ENCODE results near the gene BLOC1S6.

BLOC1S6 gene, protein sequence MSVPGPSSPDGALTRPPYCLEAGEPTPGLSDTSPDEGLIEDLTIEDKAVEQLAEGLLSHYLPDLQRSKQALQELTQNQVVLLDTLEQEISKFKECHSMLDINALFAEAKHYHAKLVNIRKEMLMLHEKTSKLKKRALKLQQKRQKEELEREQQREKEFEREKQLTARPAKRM

DNA sequence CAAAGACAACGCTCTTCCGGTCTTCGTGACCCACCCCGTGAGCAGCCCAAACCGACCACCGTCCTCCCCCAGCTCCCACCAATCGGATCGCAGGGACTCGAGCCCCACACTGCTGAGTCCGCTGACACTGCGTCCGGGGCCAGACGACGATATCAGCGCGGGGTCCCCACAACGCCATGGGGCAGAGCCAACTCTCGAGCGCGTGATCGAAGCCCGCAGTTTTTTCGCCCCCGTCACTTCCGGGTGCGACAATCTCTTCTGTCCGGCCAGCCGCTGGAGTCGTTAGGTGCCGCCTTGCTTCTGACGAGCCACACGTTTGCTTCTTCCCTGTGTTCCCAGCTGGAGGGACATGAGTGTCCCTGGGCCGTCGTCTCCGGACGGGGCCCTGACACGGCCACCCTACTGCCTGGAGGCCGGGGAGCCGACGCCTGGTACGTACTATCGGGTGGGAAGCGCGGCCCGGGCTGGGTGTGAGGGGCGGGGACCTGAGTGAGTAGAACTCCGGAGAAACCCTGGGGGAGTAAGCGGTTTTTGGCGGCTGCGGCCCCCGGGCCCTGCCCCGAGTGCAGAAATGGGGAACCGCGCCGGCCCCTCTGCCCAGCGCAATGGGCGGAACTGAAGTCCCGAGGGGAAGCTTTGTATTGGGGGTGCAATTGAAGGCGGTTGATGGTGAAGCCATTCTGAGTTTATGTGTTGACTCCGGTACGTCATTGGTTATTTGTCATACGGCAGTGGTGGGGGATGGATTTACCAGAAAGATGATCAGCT is at the start of gene BLOC1S6:
BLOC1S6 (plus strand) TSS at position 285 of the 768 bp plus-strand sequence; CDS start at position 350, 65 bp downstream.
- DNase-seq (ENCODE audit: low spot score in 2 of 2) (peak; percentile 79 to 95), ATAC-seq (peak; percentile 90)
- H3K9me3 Mint-ChIP-seq, result no peaks in the 10 kb centered on the region
- peaks cover 25% of the 10 kb centered on the region for H3K4me1 Mint-ChIP-seq
- H3K4me3 Mint-ChIP-seq, result peak within 1 kb of the TSS; percentile 87
- H3K27ac Mint-ChIP-seq, result peak within 1 kb of the TSS; percentile 98
- peaks cover 13% of the 10 kb centered on the region for H3K36me3 Mint-ChIP-seq

DNA sequence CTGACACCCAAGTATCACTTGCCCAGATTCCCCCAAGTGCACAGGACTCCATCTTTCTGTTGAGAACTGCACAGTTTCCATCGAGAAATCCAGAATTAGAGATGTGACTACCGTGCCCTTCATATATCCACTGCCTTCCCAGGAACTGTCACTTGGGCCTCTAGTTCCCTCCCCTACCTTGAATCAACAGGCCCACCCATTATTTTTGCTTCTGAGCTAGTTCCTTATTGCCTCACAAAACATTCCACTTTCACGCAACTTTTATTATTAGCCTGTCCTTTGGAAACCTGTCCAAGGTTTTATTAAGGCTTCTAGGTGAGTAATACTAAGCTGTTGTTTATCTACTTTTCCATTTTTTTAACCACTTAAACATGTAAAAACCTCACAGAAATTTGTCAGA is 47.5 kb upstream of the BLOC1S6 start:
- no peak overlapping the region for H3K27ac Mint-ChIP-seq
- H3K4me3 Mint-ChIP-seq, result no peak overlapping the region
- DNase-seq (ENCODE audit: low spot score in 2 of 2) (no peak), ATAC-seq (no peak)
- no peaks in the 10 kb centered on the region for H3K9me3 Mint-ChIP-seq
- no peaks in the 10 kb centered on the region for H3K4me1 Mint-ChIP-seq
- H3K36me3 Mint-ChIP-seq, result no peaks in the 10 kb centered on the region

DNA sequence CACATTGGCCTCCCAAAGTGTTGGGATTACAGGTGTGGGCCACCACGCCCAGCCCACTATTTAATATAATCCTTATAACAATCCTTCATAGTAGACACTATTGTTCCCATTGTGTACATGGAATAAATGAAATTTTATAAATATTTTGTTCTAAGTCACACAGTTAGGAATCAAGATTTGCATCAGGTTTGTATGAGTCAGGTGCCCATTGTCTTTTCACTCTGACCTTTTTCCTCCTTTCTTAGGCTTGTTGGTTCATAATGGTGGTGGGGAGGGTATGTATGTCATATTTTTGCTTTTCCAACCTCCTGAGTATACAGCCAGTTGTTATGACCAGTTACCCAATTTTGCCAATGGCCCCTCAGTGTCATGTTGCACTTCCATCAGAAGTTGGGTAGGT is 46.6 kb upstream of the BLOC1S6 start:
- DNase-seq (ENCODE audit: low spot score in 2 of 2) (no peak), ATAC-seq (no peak)
- H3K27ac Mint-ChIP-seq, result no peak overlapping the region
- H3K36me3 Mint-ChIP-seq, result no peaks in the 10 kb centered on the region
- H3K4me1 Mint-ChIP-seq, result no peaks in the 10 kb centered on the region
- no peaks in the 10 kb centered on the region for H3K9me3 Mint-ChIP-seq
- H3K4me3 Mint-ChIP-seq, result no peak overlapping the region

DNA sequence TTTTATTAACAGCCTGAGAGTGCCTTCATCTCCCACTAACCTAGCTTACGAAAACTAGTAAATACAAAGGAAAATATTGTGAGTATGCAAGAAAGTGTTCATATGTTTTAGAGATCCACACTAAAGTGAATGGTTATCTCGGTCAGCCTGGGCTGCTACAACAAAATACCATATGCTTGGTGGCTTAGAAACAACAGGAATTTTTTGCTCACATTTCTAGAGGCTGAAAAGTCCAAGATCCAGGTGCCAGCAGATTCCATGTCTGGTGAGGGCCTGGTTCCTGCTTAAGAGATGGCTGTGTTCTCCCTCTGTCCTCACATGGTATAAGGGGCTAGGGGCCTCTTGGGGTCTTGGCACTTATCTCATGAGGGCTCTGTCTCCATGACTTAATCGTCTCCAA is 44.1 kb upstream of the BLOC1S6 start:
- Mint-ChIP-seq H3K36me3 (no peaks in the 10 kb centered on the region), H3K27ac (no peak overlapping the region), H3K4me1 (no peaks in the 10 kb centered on the region), H3K9me3 (no peaks in the 10 kb centered on the region), H3K4me3 (no peak overlapping the region)
- ATAC-seq (no peak), DNase-seq (ENCODE audit: low spot score in 2 of 2) (no peak)

DNA sequence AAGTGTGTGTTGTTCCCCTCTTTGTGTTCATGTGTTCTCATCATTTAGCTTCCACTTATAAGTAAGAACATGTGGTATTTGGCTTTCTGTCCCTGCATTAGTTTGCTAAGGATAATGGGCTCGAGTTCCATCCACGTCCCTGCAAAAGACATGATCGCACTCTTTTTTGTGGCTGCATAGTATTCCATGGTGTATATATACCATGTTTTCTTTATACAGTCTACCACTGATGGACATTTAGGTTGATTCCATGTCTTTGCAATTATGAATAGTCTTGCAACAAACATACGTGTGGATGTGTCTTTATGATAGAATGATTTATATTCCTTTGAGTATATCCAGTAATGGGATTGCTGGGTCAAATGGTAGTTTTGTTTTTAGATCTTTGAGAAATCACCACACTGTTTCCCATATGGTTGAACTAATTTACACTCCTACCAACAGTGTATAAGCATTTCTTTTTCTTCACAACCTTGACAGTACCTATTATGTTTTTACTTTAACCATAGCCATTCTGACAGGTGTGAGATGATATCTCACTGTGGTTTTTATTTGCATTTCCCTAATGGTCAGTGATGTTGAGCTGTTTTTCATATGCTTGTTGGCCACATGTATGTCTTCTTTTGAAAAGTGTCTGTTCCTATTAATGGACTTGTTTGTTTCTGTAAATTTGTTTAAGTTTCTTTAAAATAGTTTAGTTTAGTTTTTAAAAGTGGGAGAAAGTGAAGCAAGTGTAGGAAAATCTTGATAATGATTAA is 42.7 kb upstream of the BLOC1S6 start:
- no peaks in the 10 kb centered on the region for H3K4me1 Mint-ChIP-seq

DNA sequence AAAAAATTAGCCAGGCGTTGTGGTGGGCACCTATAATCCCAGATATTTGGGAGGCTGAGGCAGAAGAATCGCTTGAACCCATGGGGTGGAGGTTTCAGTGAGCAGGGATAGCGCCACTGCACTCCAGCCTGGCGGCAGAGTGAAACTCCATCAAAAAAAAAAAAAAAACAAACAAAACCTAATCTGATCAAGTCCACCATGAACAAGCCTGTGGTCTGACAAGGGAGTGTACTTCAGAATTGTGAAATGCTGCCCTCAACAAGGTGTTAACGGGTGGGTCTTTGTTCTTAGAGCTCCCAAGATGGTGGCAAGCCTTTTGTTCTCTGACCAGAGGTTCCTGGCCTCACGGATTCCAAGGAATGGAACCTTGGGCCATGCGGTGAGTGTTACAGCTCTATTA is 40.4 kb upstream of the BLOC1S6 start:
- Mint-ChIP-seq H3K9me3 (no peaks in the 10 kb centered on the region), H3K27ac (no peak overlapping the region), H3K4me3 (no peak overlapping the region), H3K36me3 (no peaks in the 10 kb centered on the region), H3K4me1 (no peaks in the 10 kb centered on the region)
- DNase-seq (ENCODE audit: low spot score in 2 of 2) (no peak), ATAC-seq (no peak)

More for the DNA sequence above, 42.7 kb upstream of the BLOC1S6 start:
- Mint-ChIP-seq H3K9me3 (no peaks in the 10 kb centered on the region), H3K36me3 (no peaks in the 10 kb centered on the region), H3K4me3 (no peak overlapping the region), H3K27ac (no peak overlapping the region)
- ATAC-seq, result no peak
- no peak for DNase-seq (ENCODE audit: low spot score in 2 of 2)

DNA sequence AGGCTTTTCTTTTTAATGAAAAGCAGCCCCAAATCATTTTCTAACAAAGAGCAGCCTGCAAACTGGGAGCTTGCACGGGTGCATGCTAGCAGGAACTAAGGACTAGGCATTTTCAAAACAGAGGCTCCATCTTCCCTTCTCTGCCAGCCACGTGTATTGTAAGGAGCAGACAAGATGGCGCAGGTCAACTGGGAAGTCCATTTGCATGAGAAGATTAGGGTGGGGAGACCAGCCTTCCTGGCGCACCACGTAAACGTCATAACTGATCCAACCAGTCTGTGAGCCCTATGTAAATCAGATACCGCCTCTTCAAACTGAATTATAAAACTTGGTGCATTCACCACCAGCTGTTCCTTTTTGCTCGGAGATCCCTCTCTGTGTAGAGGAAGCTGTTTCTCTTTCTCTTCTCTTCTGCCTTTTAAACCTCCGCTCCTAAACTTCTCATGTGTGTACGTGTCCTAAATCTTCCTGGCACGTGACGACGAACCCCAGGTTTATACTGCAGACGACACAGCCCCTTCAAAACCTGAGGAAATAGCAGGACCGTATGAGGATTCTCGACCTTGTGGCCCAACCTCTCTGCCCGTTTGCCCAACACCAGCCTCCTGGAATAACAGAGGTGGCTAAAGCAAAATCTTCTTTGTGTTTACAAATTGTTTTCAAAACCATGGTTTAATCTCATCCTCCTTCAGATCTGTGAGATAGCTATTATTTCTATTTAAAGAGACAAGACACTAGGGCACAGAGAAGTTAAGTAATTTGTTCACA is 38.2 kb upstream of the BLOC1S6 start:
- no peak for ATAC-seq
- DNase-seq (ENCODE audit: low spot score in 2 of 2), result no peak
- Mint-ChIP-seq H3K4me3 (no peak overlapping the region), H3K36me3 (no peaks in the 10 kb centered on the region), H3K27ac (no peak overlapping the region), H3K9me3 (no peaks in the 10 kb centered on the region), H3K4me1 (no peaks in the 10 kb centered on the region)

DNA sequence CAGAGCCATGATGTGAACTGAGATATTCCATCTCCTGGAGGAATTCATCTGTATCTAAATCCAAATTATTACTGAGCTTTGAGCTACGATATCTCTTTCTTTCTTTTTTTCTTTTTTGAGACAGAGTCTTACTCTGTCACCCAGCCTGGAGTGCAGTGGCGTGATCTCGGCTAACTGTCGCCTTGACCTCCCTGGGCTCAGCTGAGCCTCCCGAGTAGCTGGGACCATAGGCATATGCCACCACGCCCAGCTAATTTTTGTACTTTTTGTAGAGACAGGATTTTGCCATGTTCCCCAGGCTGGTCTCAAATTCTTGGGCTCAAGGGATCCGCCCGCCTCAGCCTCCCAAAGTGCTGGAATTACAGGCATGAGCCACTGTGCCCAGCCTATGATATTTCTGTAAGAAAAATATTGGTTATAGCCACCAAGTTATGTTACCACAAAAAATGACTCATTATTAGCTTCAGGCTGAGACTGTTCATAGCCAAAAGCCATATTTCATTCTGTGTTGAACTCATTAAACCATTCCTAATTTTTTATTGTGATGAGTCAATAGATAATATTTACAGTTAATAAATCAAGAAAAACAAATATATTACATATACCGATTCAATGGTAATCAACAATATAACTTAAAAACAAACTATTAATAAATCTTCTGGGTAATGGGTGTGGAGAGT is 37.5 kb upstream of the BLOC1S6 start:
- H3K4me1 Mint-ChIP-seq, result no peaks in the 10 kb centered on the region
- H3K4me3 Mint-ChIP-seq, result no peak overlapping the region
- ATAC-seq (no peak), DNase-seq (ENCODE audit: low spot score in 2 of 2) (no peak)
- no peaks in the 10 kb centered on the region for H3K9me3 Mint-ChIP-seq
- no peaks in the 10 kb centered on the region for H3K36me3 Mint-ChIP-seq
- no peak overlapping the region for H3K27ac Mint-ChIP-seq

DNA sequence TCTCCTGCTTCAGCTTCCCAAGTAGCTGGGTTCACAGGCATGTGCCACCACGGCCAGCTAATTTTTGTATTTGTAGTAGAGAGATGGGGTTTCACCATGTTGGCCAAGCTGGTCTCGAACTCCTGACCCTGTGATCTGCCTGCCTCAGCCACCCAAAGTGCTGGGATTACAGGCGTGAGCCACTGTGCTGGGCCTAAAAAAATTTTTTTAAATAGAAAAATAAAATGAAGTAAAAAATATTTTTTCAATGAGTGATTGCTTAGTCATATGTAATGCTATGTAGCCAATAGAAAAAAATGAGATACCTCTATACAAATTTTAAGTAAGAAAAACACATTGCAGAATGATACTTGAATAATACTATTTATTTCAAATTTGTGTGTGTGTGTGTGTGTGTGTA is 36.7 kb upstream of the BLOC1S6 start:
- no peak overlapping the region for H3K27ac Mint-ChIP-seq
- no peaks in the 10 kb centered on the region for H3K36me3 Mint-ChIP-seq
- no peak for ATAC-seq
- DNase-seq (ENCODE audit: low spot score in 2 of 2), result no peak
- no peak overlapping the region for H3K4me3 Mint-ChIP-seq
- no peaks in the 10 kb centered on the region for H3K9me3 Mint-ChIP-seq
- no peaks in the 10 kb centered on the region for H3K4me1 Mint-ChIP-seq

DNA sequence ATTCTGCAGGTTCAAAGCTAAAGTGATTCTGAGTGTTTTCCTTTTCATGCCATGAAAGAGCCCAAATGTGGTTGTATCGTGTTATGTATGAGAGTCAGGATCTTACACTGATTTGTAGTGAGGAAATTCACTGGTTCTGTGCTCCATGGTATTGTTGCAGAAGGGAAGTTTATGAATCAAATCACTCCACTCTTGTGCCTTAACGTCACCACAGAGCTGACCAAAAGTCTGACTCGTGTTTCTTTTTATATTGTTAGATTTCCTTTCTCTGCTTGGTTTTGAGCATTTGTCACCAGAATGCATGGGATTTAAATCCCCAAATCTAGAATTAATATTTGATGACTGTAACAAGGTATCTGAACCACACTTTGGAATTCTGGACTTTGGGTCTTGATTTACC is 35.5 kb upstream of the BLOC1S6 start:
- no peak for DNase-seq (ENCODE audit: low spot score in 2 of 2)
- no peak overlapping the region for H3K4me3 Mint-ChIP-seq
- H3K36me3 Mint-ChIP-seq, result no peaks in the 10 kb centered on the region
- no peaks in the 10 kb centered on the region for H3K4me1 Mint-ChIP-seq
- H3K9me3 Mint-ChIP-seq, result no peaks in the 10 kb centered on the region
- no peak overlapping the region for H3K27ac Mint-ChIP-seq
- no peak for ATAC-seq

DNA sequence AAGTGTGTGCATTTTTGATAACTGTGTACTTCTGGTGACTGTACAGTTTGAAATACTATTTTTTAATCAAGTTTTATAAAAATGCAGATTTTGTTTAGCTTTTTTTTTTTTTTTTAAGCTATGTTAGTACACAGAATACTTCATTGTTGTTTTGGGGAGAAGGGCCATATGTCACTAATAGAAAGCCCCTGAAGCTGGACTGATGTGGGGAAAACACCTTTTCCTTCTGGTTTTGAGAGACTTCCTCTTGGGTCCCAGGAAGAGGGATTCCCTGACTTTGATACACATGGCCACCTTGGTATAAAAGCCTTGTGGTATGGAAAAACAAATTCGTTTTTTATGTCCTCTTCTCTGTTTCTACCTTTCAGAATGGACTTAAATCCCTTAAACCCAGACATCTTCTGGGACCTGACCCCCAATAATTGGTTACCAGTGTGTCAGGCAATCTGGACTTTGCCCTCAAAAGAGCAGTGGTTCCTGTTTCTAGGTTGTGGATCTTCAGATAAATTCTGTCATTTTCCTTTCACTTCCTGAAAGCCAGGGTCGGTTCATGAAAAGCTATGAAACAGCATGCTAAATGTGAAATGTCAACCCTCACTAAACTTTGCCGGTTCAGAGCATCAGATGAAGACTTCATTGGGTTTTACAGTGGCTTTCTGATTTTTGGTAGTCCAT is 31.1 kb upstream of the BLOC1S6 start:
- H3K27ac Mint-ChIP-seq, result no peak overlapping the region
- no peak for DNase-seq (ENCODE audit: low spot score in 2 of 2)
- ATAC-seq, result no peak
- no peak overlapping the region for H3K4me3 Mint-ChIP-seq
- H3K4me1 Mint-ChIP-seq, result no peaks in the 10 kb centered on the region
- H3K9me3 Mint-ChIP-seq, result no peaks in the 10 kb centered on the region
- H3K36me3 Mint-ChIP-seq, result no peaks in the 10 kb centered on the region

DNA sequence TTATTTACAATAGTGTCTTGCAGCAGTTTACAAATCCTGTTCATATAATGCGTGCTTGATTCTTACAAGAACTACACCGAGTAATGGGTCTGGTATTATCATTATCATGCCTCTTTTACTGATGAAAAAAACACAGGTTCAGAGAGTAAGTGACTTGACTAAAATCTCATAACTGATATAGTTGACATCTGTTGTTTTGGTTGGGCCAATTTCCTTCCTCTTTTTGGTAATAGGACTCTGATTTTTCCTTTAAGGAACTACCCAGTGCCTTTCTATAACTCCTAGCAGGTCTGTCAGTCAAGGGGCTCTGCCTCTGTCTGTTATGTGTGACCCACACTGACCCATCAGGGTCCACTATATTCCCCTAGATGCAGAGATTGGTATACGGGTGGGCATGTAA is 14.6 kb upstream of the BLOC1S6 start:
- ATAC-seq (no peak), DNase-seq (ENCODE audit: low spot score in 2 of 2) (no peak)
- Mint-ChIP-seq H3K4me3 (no peak overlapping the region), H3K36me3 (no peaks in the 10 kb centered on the region), H3K27ac (no peak overlapping the region), H3K9me3 (no peaks in the 10 kb centered on the region), H3K4me1 (no peaks in the 10 kb centered on the region)

DNA sequence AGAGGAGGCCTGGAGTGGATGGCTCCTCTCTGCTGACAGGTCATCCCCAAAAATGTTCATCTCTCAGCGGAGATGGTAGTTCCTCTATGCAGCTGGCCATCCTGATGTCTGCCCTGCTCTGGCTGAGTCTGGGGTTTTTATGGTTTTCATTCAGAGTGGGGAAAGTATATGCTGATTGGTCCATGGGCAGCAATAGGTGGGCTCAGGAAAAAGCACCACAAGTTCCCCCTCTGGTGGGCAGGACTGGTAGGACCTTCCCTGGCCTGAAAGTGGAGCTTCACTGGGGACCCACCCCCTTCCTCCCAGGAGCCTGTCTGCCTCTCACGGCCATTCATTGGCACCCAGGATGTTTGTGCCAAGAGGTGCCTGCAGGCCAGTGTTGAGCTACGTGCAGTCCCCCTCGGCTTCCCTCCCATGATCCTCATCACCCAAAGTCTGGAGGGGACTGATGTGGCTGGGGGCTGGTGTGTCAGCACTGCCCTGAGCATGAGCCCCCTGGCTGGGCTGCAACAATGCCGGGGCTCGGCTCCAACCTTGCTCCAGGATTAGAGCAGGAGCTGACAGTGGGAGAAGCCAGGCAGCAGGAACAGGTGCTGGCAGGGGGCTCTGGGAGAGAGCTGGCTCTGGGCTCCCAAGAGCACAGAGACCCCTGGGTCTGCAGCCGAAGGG is 13.1 kb upstream of the BLOC1S6 start:
- no peaks in the 10 kb centered on the region for H3K9me3 Mint-ChIP-seq
- peak; percentile 51 for ATAC-seq
- peak in 1 of 2 donors; percentile 56 for DNase-seq (ENCODE audit: low spot score in 2 of 2)
- no peaks in the 10 kb centered on the region for H3K4me1 Mint-ChIP-seq
- no peaks in the 10 kb centered on the region for H3K36me3 Mint-ChIP-seq
- H3K4me3 Mint-ChIP-seq, result no peak overlapping the region
- H3K27ac Mint-ChIP-seq, result no peak overlapping the region

DNA sequence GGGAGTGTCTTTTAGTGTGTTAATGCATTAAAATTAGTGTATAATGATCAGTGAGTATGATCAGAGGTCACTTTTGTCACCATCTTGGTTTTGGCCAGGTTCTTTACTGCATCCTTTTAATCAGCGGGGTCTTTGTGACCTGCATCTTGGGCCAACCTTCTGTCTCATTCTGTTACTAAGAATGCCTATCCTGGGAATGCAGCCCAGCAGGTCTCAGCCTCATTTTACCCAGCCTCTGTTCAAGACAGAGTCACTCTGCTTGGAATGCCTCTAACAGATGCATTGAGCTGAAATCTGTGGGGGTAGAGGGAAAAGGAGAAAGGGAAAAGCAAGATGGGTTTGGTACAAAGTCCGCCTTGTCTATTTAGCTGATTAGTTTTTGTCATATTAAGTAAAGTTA is 5.3 kb upstream of the BLOC1S6 start:
- H3K4me3 Mint-ChIP-seq, result no peak overlapping the region
- H3K9me3 Mint-ChIP-seq, result no peaks in the 10 kb centered on the region
- DNase-seq (ENCODE audit: low spot score in 2 of 2) (no peak), ATAC-seq (no peak)
- H3K27ac Mint-ChIP-seq, result no peak overlapping the region
- peaks cover 8% of the 10 kb centered on the region for H3K4me1 Mint-ChIP-seq
- H3K36me3 Mint-ChIP-seq, result peaks cover 3% of the 10 kb centered on the region

Data from stimulated activated effector memory CD8-positive, alpha-beta T cell treated with anti-CD3 and anti-CD28 coated beads, Interleukin-12 subunit alpha, Interleukin-12 subunit beta, amount 100 ng/mL, for 72 hours (primary cell).